Measurements from ENCODE around the gene SGK1.

The SGK1 gene

DNA sequence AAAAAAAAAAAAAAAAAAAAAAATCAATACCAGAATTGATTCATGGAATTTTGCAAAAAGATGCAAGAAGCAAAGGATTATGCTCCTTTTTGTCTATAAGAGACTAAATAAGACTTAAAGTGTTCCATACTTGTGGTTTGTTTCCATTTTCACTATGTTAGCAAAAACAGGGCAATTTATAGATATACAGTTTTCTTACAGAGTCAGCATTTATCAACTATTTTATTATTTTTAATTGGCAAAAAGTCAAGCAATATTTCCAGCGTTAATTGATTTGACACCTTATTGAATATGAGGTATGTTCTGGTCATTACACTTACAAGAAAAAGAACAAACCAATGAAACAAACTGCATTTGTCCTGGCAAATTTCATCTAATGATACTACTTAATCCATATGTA is 5.4 kb upstream of the SGK1 start:
- no peaks in the 10 kb centered on the region for H3K9me3 ChIP-seq (ENCODE audit: control insufficient read depth, insufficient read depth, low read depth, low read length)
- no peak overlapping the region for H3K27ac ChIP-seq (ENCODE audit: extremely low read depth, low read depth, low read length)
- POLR2A ChIA-PET = no interaction called here
- H3K36me3 ChIP-seq (ENCODE audit: control insufficient read depth in 2 of 2, insufficient read depth in 1 of 2, low read length in 2 of 2) = no peaks in the 10 kb centered on the region
- H3K4me1 ChIP-seq (ENCODE audit: control insufficient read depth, insufficient read depth, low read length) = peaks cover 3% of the 10 kb centered on the region
- CTCF ChIA-PET = no interaction called here
- no peak for TF ChIP-seq BCL11A (tag by site-specific recombination; IDR thresholded peaks at IDR 0.05; ENCODE audit: low read depth)
- no peak for TF ChIP-seq GLIS2 (tag by site-specific recombination; IDR thresholded peaks at IDR 0.05)
- TF ChIP-seq, protein P1, sequence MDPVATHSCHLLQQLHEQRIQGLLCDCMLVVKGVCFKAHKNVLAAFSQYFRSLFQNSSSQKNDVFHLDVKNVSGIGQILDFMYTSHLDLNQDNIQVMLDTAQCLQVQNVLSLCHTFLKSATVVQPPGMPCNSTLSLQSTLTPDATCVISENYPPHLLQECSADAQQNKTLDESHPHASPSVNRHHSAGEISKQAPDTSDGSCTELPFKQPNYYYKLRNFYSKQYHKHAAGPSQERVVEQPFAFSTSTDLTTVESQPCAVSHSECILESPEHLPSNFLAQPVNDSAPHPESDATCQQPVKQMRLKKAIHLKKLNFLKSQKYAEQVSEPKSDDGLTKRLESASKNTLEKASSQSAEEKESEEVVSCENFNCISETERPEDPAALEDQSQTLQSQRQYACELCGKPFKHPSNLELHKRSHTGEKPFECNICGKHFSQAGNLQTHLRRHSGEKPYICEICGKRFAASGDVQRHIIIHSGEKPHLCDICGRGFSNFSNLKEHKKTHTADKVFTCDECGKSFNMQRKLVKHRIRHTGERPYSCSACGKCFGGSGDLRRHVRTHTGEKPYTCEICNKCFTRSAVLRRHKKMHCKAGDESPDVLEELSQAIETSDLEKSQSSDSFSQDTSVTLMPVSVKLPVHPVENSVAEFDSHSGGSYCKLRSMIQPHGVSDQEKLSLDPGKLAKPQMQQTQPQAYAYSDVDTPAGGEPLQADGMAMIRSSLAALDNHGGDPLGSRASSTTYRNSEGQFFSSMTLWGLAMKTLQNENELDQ (tag by site-specific recombination; IDR thresholded peaks at IDR 0.05; ENCODE audit: low read depth) = no peak
- no peak for TF ChIP-seq ZBTB1 (tag by site-specific recombination; IDR thresholded peaks at IDR 0.05)
- TF ChIP-seq, protein P2, sequence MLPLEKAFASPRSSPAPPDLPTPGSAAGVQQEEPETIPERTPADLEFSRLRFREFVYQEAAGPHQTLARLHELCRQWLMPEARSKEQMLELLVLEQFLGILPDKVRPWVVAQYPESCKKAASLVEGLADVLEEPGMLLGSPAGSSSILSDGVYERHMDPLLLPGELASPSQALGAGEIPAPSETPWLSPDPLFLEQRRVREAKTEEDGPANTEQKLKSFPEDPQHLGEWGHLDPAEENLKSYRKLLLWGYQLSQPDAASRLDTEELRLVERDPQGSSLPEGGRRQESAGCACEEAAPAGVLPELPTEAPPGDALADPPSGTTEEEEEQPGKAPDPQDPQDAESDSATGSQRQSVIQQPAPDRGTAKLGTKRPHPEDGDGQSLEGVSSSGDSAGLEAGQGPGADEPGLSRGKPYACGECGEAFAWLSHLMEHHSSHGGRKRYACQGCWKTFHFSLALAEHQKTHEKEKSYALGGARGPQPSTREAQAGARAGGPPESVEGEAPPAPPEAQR (tag by site-specific recombination; IDR thresholded peaks at IDR 0.05) = no peak
- TF ChIP-seq ZNF558 (tag by site-specific recombination; IDR thresholded peaks at IDR 0.05) = no peak
- TF ChIP-seq ZNF155 (tag by site-specific recombination; IDR thresholded peaks at IDR 0.05) = no peak
- TF ChIP-seq ZNF549 (tag by site-specific recombination; IDR thresholded peaks at IDR 0.05) = no peak
- no peak for TF ChIP-seq ZNF416 (tag by site-specific recombination; IDR thresholded peaks at IDR 0.05)
- no peak for TF ChIP-seq HOXA7 (CRISPR knock-in tag; IDR thresholded peaks at IDR 0.05; ENCODE audit: borderline replicate concordance)
- no peak for TF ChIP-seq ZBTB6 (tag by site-specific recombination; IDR thresholded peaks at IDR 0.05)
- TF ChIP-seq ZNF132 (tag by site-specific recombination; IDR thresholded peaks at IDR 0.05; ENCODE audit: borderline replicate concordance) = no peak
- no peak for TF ChIP-seq ZNF830 (tag by site-specific recombination; IDR thresholded peaks at IDR 0.05; ENCODE audit: low read depth)
- no peak for TF ChIP-seq INSM2 (tag by site-specific recombination; IDR thresholded peaks at IDR 0.05)
- TF ChIP-seq ZNF654 (tag by site-specific recombination; IDR thresholded peaks at IDR 0.05; ENCODE audit: low read depth) = no peak
- no peak for TF ChIP-seq ZNF548 (tag by site-specific recombination; IDR thresholded peaks at IDR 0.05)
- TF ChIP-seq ZSCAN5A (tag by site-specific recombination; IDR thresholded peaks at IDR 0.05) = no peak
- H3K4me3 ChIP-seq (ENCODE audit: low read depth, low read length) = no peak overlapping the region

- H3K36me3 ChIP-seq (ENCODE audit: control insufficient read depth in 2 of 2, insufficient read depth in 1 of 2, low read length in 2 of 2) = no peaks in the 10 kb centered on the region
- TF ChIP-seq ZNF221 (tag by site-specific recombination; IDR thresholded peaks at IDR 0.05; ENCODE audit: borderline replicate concordance) (no peak), GFI1B (tag by site-specific recombination; IDR thresholded peaks at IDR 0.05) (no peak), RBAK (tag by site-specific recombination; IDR thresholded peaks at IDR 0.05) (no peak)
- no peaks in the 10 kb centered on the region for H3K9me3 ChIP-seq (ENCODE audit: control insufficient read depth, insufficient read depth, low read depth, low read length)
- no peak overlapping the region for H3K27ac ChIP-seq (ENCODE audit: extremely low read depth, low read depth, low read length)
- H3K4me3 ChIP-seq (ENCODE audit: low read depth, low read length) = no peak overlapping the region
- H3K4me1 ChIP-seq (ENCODE audit: control insufficient read depth, insufficient read depth, low read length) = peaks cover 4% of the 10 kb centered on the region
- ChIA-PET CTCF (interaction anchor here (0.6 kb wide), 1 partner anchor 218 kb away, joined by 3 read pairs; no protein-coding TSS in a partner anchor), POLR2A (no interaction called here)
These were observed 4.3 kb upstream of the SGK1 start for GRCh38 chr6:134322216-134322615.

Measured in HEK293 (cell line).